Right lobe of liver (tissue), 6 donors: ENCODE data around the gene ERC2. TPM values are rescaled to one million over a fixed set of nuclear protein-coding genes. Genes with fewer than 3 reads are reported as not detected.

Experiments used
- ATAC-seq, 4 donors: fragments of 200-7000 bp; cut with Tn5 transposase; one replicate each; pipeline ENCODE4 v1.9.1; 2020; ENCODE audit warnings: mild to moderate bottlenecking in 4 of 4, moderate library complexity in 4 of 4
- DNase-seq, 3 donors: peaks; one replicate each; pipeline ENCODE4 v3.0.0-alpha.2; 2020
- H3K27ac ChIP-seq, 3 donors: fragments of 200-600 bp; one replicate each; pipeline ENCODE4 v1.8.0; 2022
- H3K27me3 ChIP-seq, 2 donors: fragments of 200-600 bp; one replicate each; pipeline ENCODE4 v1.8.0; 2022
- H3K36me3 ChIP-seq, 4 donors: fragments of 200-600 bp; sonication (generic) in 1 of 4; one replicate each; pipeline versions ENCODE4 v1.5.1 to v1.8.0; 2017 to 2022; ENCODE audit warnings: control low read depth in 1 of 4
- H3K4me1 ChIP-seq, 4 donors: fragments of 200-600 bp; sonication (generic) in 1 of 4; one replicate each; pipeline versions ENCODE4 v1.5.1 to v1.8.0; 2017 to 2022; ENCODE audit warnings: control low read depth in 1 of 4
- H3K4me3 ChIP-seq, 3 donors: fragments of 200-600 bp; one replicate each; pipeline ENCODE4 v1.8.0; 2022
- H3K9me3 ChIP-seq, 4 donors: fragments of 200-600 bp; sonication (generic) in 1 of 4; one replicate each; pipeline versions ENCODE4 v1.5.1 to v1.8.0; 2017 to 2022; ENCODE audit warnings: control low read depth in 1 of 4
- CTCF ChIP-seq, 4 donors: fragments of 200-600 bp in 3 of 4; fragments of 450-650 bp in 1 of 4; IDR thresholded peaks; one replicate each; pipeline versions ENCODE4 v1.5.1 to v1.8.0; 2016 to 2022; ENCODE audit warnings: antibody characterized with exemption in 4 of 4, mild to moderate bottlenecking in 2 of 4
- POLR2A ChIP-seq: fragments of 450-650 bp; IDR thresholded peaks from one replicate; pipeline ENCODE4 v1.6.1; 2017; ENCODE audit warnings: antibody characterized with exemption, mild to moderate bottlenecking
- WGBS: methylation state at CpG from one replicate; pipeline ENCODE4 v1.1.6; 2018; ENCODE audit warnings: low coverage, low lambda C conversion rate; ENCODE audit not compliant: insufficient coverage; ENCODE audit errors: missing lambda C conversion rate; 5-methylcytosine and 5-hydroxymethylcytosine counted together
- intact Hi-C, 2 donors: fragments of 100-400 bp; cut with DNase I; formaldehyde crosslinking; loops; one replicate each; pipeline versions ENCODE4 v1.11.2 to v1.14.1; 2022
- total RNA-seq, 6 experiments: library from RNA; depleted of rRNA in 2 of 6; stranded (reverse); fragments of >200 nt in 2 of 6; fragmentation: NEBNext Ultra II Directional in 3 of 6; extraction: Animal tissue kit (Norgen Biotek cat#: 25700) in 3 of 6; gene quantifications; one replicate each; pipeline versions ENCODE4 v1.1.0 to v1.2.4, GENCODE V29; 2016 to 2023
- donor health status: DM: no; HTN: yes; CAD: no.
- donor health status: DM: no; HTN: no; CAD: no.
- donor health status: DM: no; HTN: no; CAD: no.
- donor health status: DM: no; HTN: yes; CAD: no.
- donor health status: DM: no; HTN: yes; CAD: no.

Gene ERC2
- total RNA-seq, 6 experiments from 2014 or later: not detected

- WGBS: 39% methylated on average over 3 of the region's 3 CpGs
- peak; percentile 11 to 41 (median 29) for ATAC-seq
- DNase-seq: no peak
Observed at GRCh38 chr3:56357266-56357665, 111.0 kb downstream of the ERC2 start.

GRCh38 chr3:56356808-56357207 lies 111.5 kb downstream of the ERC2 start:
- DNase-seq (no peak), ATAC-seq (peak; percentile 52 to 68 (median 56))
- Histone ChIP-seq H3K27ac (peak overlapping the region in 2 of 3 donors; percentile 59 to 75), H3K9me3 (no peaks in the 10 kb centered on the region), H3K27me3 (no peaks in the 10 kb centered on the region), H3K4me1 (peaks cover 0 to 19% (median 5%) of the 10 kb centered on the region in 4 donors), H3K4me3 (no peak overlapping the region), H3K36me3 (no peaks in the 10 kb centered on the region)
- no peak for TF ChIP-seq POLR2A
- no peak for TF ChIP-seq CTCF (IDR thresholded peaks at IDR 0.05)
- intact Hi-C loops: no loop called here

More at GRCh38 chr3:56357266-56357665, 111.0 kb downstream of the ERC2 start:
- H3K36me3 ChIP-seq: no peaks in the 10 kb centered on the region
- H3K27ac ChIP-seq: peak overlapping the region in 1 of 3 donors; percentile 75
- no peak for TF ChIP-seq POLR2A
- TF ChIP-seq CTCF (IDR thresholded peaks at IDR 0.05): no peak
- H3K9me3 ChIP-seq: no peaks in the 10 kb centered on the region
- H3K4me1 ChIP-seq: peaks cover 0 to 19% (median 5%) of the 10 kb centered on the region in 4 donors
- intact Hi-C loops: no loop called here
- H3K27me3 ChIP-seq: no peaks in the 10 kb centered on the region
- H3K4me3 ChIP-seq: no peak overlapping the region

- DNase-seq (peak in 1 of 3 donors; percentile 44), ATAC-seq (peak; percentile 84 to 91 (median 88))
- peak overlapping the region; percentile 59 to 75 (median 59) for H3K27ac ChIP-seq
- no peaks in the 10 kb centered on the region for H3K36me3 ChIP-seq
- TF ChIP-seq CTCF (IDR thresholded peaks at IDR 0.05) (no peak), POLR2A (peak; percentile 26)
- peaks cover 0 to 19% (median 5%) of the 10 kb centered on the region in 4 donors for H3K4me1 ChIP-seq
- 27% methylated on average over 7 of the region's 7 CpGs for WGBS
- no peaks in the 10 kb centered on the region for H3K9me3 ChIP-seq
- H3K4me3 ChIP-seq: no peak overlapping the region
- intact Hi-C loops: no loop called here
- H3K27me3 ChIP-seq: no peaks in the 10 kb centered on the region
Observed at GRCh38 chr3:56355570-56356185, 112.6 kb downstream of the ERC2 start.

- peaks cover 0 to 9% (median 4%) of the 10 kb centered on the region in 4 donors for H3K4me1 ChIP-seq
- ATAC-seq (no peak), DNase-seq (no peak)
- no peaks in the 10 kb centered on the region for H3K36me3 ChIP-seq
- H3K27me3 ChIP-seq: no peaks in the 10 kb centered on the region
- no peak overlapping the region for H3K27ac ChIP-seq
- no peak for TF ChIP-seq POLR2A
- no peak for TF ChIP-seq CTCF (IDR thresholded peaks at IDR 0.05)
- H3K4me3 ChIP-seq: no peak overlapping the region
- 82% methylated on average over 1 of the region's 1 CpG for WGBS
- H3K9me3 ChIP-seq: no peaks in the 10 kb centered on the region
- intact Hi-C loops: no loop called here
Observed at GRCh38 chr3:56351537-56351936, 116.7 kb downstream of the ERC2 start.
